GM12892 (cell line): ENCODE measurements around the gene CELA2B.
"Not testable (repeated sequence)": the region's sequence is repeated elsewhere in the genome, so short reads cannot be mapped to it uniquely, and the experiment has no call there.

Experiments used
- DNase-seq: peaks from one replicate; pipeline ENCODE4 v3.0.0; 2011; ENCODE audit not compliant: insufficient read length
- FAIRE-seq: peaks from 2 replicates; lab custom pipeline; 2011; peaks lifted over from hg19 to GRCh38; lab: Jason Lieb, UNC
- POLR2A ChIP-seq: IDR thresholded peaks from 2 replicates; pipeline ENCODE4 v1.6.1; 2011; ENCODE audit warnings: low read depth, low read length, control low read depth
- POLR2AphosphoS5 ChIP-seq: IDR thresholded peaks from 2 replicates; pipeline ENCODE4 v1.6.1; 2011; ENCODE audit warnings: low read depth, low read length, control low read depth
- TAF1 ChIP-seq: IDR thresholded peaks from 2 replicates; pipeline ENCODE4 v1.6.1; 2011; ENCODE audit warnings: low read depth, mild to moderate bottlenecking, control low read depth, low read length, borderline replicate concordance

Gene CELA2B

DNA sequence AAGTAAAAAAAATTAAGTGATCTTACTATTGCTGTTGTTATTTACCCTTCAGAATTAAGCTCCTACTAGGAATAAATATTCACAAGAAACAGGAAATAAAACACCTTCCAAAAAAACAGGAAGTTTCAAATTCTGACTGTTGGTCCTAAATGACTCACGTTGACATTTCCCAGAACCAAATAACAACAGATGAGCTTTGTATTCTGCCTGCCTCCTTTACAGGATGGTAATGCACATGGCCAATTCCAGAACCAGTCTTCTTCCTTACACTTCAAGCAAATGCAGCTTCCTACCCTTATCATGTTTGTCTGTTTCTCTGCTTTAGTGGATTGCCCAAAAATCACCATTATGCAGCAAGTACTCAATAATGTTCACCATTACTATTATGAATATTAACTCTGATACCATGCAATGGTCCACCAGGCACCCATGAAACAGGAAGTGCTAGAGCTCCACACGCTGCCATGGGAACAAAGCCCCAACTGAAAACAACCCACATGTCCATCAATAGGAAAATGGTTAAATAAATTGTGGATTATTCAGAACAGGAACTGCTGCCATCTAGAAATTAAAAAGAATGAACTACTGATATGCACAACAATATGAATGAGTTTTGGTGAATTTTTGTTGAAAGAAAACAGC is 39.2 kb downstream of the CELA2B start:
- no peak for TF ChIP-seq POLR2A
- no peak for TF ChIP-seq TAF1
- no peak for TF ChIP-seq POLR2AphosphoS5
- DNase-seq (no peak), FAIRE-seq (peak; percentile 71)

DNA sequence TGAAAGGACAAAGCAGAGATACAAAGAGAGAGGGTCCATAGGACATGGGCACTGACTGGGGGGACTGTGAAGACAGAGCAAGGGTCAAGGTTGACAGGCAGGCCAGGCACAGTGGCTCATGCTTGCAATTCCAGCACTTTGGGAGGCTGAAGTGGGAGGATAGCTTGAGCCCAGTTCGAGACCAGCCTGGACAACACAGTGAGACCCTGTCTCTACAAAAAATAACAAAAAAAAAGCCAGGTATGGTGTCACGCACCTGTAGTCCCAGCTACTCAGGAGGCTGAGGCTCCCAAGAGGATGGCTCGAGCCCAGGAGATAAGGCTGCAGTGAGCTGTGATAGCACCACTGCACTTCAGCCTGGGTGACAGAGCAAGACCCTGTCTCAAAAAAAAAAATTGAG is 43.7 kb downstream of the CELA2B start:
- no peak for FAIRE-seq
- DNase-seq, result no peak
- no peak for TF ChIP-seq POLR2A
- no peak for TF ChIP-seq POLR2AphosphoS5
- no peak for TF ChIP-seq TAF1

DNA sequence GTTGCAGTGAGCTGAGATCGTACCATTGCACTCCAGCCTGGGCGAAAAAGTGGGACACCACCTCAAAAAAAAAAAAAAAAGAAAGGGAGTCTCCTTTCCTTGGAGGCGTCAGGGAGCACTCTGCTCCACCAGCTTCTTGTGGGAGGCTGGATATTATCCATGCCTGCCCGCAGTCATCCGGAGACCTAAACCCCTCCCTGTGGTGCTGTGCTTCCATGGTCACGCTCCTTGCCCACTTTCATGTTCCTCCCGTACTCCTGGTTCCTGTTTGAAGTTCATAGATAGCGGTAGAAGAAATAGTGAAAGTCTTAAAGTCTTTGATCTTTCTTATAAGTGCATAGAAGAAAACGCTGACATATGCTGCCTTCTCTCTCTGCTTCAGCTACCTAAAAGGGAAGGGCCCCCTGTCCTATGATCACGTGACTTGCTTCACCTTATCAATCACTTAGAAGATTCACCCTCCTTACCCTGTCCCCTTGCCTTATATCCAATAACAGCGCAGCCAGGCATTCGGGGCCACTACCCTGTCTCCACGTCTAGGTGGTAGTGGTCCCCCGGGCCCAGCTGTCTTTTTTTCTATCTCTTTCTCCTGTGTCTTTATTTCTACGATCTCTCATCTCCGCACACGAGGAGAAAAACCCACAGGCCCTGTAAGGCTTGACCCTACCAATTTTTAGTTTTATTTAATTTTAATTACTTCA is 45.5 kb downstream of the CELA2B start:
- not testable (repeated sequence) for FAIRE-seq, DNase-seq

DNA sequence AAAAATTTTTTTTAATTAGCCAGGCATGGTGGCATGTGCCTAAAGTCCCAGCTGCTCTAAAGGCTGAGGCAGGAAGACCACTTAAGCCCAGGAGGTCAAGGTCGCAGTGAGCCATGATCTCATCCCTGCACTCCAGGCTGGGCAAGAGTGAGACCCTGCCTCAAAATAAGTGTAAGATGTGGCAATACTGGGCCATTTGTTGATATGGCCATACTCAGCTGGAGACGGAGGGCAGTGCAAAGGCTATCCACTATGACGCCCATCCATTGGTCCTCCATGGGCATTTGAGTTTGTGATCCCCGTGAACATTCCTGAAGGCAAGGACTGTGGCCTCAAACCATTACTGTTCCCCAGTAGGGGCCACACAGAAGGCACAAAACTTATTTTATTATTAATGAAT is 46.6 kb downstream of the CELA2B start:
- no peak for DNase-seq
- TF ChIP-seq TAF1 (no peak), POLR2A (no peak), POLR2AphosphoS5 (no peak)
- FAIRE-seq, result no peak

DNA sequence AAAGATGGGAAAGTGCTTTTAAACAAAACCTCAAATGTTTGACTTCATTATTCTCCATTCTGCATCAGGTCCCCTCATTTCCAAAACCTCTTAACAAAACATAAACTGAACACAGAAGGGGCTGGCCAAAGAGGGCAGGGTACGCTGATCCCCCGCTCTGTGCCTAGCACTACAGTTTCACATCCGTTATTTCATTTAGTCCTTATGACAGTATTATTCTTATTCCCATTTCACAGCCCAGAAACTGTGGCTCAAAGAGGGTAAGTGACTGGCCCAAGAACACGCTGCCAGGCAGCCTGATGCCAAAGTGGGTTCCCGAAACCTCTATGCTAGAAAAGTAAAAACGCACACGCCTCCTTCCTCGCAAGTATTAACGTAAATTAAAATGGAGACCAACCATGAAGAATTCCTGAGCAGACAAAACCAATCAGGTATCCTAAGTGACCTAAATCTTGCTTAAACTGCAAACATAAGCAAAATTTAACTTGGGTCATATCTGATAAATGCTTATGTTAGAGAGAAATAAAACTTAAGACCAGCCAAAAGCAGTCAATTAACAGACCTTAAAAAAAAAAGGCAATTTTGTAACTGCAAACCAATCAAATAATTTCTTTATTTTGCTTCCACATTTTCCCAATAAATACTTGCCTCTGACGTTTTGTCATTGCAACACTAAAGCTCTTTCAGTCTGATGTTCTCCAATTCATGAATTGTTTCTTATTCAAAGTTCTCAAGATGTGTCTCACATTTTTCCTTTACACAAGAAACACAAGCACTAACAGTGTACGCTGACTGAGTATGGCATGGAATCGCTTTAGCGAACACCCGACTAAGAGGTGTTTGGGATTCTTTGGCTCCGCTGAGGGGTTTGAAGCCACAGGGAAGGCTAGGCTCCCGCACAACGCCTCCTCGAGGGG is 47.5 kb downstream of the CELA2B start:
- peak; percentile 17 for FAIRE-seq
- no peak for TF ChIP-seq TAF1
- TF ChIP-seq POLR2AphosphoS5, result no peak
- TF ChIP-seq POLR2A, result no peak
- DNase-seq, result no peak

DNA sequence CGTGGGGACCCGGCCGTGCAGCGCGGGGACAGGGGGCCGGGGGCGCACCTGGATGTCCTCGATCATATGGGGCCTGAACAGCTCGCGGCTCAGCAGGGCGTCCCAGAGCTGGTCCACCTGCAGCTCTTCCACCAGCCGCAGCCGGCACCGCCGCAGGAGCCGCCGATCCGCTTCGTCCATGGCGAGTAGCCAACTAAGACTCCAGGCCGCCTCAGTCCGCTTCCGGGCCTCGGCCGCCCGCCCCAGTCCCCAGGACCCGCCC is 48.0 kb downstream of the CELA2B start, which contains the start of gene CASP9:
TSS of gene CASP9 (minus strand) at position 195 of the 262 bp plus-strand sequence. CDS start at position 180, 15 bp downstream.
- TF ChIP-seq POLR2AphosphoS5 (peak; percentile 64), TAF1 (peak; percentile 82), POLR2A (peak; percentile 80)
- FAIRE-seq (no peak), DNase-seq (no peak)

DNA sequence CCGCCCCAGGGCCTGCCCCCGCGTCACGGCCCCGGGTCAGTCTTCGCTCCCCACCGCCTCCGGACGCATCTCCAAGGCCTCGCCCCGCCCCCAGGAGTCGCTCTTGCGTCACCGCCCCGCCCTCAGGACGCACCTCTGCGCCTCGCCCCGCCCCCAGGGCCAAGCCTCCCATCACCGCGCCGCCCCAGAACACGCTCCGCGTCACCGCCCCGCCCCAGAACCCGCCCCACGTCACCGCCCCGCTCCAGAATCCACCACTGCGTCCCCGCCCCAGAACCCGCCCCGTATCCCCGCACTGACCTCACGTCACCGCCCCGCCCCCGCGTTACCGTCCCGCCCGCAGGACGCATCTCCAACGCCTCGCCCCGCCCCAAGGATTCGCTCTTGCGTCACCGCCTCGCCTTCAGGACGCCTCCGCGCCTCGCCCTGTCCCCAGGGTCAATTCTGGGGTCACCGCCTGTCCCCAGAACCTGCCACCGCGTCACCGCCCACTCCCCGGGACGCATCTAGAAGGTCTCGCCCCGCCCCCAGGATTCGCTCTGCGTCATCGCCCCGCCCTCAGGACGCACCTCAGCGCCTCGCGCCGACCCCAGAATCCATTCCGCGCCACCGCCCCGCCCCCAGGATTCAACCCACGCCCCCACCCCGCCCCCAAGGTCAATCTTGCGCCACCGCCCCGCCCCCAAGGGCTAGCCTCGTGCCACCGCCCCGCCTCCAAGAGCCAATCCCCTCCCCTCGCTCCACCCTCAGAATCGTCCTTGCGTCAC is 48.6 kb downstream of the CELA2B start:
- TF ChIP-seq POLR2A (no peak), TAF1 (no peak), POLR2AphosphoS5 (no peak)
- DNase-seq (peak; percentile 87), FAIRE-seq (peak; percentile 96)

DNA sequence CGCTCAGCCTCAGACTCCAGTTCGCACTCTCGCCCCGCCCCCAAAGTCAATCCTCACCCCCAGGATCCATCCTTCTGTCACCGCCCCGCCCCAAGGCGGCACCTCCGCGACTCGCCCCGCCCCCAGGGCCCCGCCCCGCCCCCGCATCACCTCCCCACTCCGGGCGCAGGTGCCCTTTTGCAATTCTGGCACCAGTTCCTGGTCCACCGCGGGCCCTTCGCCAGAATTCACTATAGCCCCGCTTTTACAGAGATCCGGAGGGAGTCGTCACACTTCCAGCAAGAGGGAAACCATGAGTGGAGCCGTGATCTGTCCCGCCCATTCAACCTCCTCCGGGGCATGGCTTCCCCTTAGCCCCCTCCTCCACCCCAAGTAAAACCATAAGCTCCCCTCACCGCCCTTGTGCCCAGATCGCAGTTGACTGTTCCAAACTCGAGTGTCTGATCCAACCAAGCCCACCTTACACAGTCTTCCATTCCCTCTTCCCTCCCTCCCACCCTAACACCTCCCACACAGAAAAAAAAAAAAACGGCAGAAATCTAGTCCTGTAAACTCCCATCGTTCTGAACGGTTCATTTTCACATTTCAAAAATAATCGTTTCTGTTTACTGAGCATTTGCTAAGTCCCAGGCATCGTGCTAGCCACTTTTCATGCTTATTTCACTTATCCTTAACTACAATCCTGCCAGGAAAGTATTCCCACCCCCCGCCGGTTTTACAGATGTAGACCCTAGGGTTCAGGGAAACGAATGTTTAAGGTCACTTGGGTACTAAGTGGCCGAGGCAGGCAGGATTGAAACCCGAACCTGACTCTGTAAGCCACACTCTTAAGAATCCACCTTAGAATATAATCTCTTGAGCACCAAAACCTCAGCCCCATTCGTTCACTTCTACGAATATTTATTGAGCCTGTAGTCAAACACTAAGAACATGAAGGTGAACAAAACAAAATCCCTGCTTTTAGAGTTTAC is 49.4 kb downstream of the CELA2B start:
- no peak for TF ChIP-seq TAF1
- DNase-seq (peak; percentile 78), FAIRE-seq (no peak)

DNA sequence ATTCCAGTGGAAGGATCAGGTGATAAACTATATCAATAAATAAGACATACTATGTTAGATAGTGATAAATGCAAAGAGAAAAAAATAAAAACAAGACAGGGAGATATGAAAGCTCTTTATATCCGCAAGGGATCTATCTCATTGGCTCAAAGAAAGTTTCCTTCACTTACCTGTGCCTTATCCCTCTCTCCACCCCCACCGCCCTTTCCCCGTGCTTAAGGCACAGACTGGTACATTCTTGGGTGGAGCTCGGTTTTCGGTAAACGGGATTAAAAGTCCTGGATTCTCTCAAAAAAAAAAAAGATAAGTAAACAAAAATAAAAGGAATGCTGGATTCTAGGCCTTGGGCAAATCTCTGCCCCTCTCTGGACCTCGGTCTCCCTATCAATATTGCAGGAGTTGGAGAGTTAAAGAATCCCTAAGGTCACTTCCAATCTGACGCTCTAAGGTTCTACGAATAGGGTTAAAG is 50.2 kb downstream of the CELA2B start:
- TF ChIP-seq POLR2A, result no peak
- no peak for TF ChIP-seq POLR2AphosphoS5
- no peak for TF ChIP-seq TAF1
- no peak for FAIRE-seq
- DNase-seq, result no peak

DNA sequence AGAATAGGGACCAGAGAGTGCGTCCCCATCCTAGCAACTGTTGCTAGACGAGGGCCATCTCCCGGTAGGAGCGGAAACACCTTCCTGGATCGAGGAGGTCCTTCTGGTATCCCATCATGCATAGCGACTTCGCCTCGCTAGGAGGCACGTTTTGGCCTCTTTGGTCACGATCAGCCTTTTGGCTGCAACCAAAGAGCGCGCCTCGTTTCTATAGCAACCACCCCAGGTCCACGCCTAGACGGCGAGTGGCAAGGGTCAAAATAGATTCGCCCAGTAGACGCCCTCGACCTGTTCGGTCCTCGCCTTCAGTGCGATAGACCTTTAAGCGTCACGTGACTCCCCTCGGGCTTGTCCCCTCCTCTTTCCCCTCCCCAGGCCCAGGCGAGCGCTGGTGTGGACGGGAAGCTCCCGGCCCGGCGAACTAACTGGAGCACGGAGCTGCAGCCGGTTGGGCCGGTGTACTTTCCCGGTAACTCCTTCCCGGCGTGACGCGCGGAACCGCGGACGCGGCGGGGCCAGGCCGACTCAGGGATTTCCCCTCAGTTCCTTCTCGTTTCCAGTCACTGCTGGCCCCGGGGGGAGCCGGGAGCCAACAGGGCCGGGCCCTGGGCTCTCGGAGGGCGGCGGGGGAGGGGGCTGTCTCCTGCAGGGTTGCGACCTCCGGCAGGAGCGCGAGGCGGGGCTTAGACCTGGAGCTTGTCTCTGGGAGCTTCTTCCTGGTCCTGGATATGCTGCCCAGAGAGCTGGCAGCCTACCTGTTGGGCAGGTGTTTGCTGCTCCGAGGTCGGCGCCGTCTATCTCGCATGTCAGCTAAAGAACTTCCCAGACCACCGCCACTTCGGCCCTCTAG is 50.8 kb downstream of the CELA2B start, which contains the start of gene DNAJC16:
TSS of gene DNAJC16 (plus strand) at position 359 of the 850 bp plus-strand sequence. CDS start 2,258 bp downstream, outside the sequence.
- FAIRE-seq, result peak; percentile 100
- TF ChIP-seq TAF1 (no peak; the same call in 1 of the 2 replicates), POLR2A (peak; percentile 72), POLR2AphosphoS5 (peak; percentile 68; the same call in 1 of the 2 replicates)
- peak; percentile 86 for DNase-seq
